H4 (cell line): ENCODE data around the gene UBL4A. TPM values are rescaled to one million over a fixed set of nuclear protein-coding genes. Genes with fewer than 3 reads are reported as not detected.

ENCODE experiments used
- DNase-seq: peaks from one replicate; pipeline ENCODE4 v3.0.0-alpha.2; 2015; ENCODE audit warnings: low spot score
- total RNA-seq: library from RNA; depleted of rRNA; stranded (reverse); fragments of >200 nt; shearing (Covaris generic); gene quantifications from 2 replicates; pipeline ENCODE4 v1.2.3, GENCODE V29; 2014; rRNA removed

Gene UBL4A
- total RNA-seq, result 55.5 and 94.8 TPM in 2 replicates

DNA sequence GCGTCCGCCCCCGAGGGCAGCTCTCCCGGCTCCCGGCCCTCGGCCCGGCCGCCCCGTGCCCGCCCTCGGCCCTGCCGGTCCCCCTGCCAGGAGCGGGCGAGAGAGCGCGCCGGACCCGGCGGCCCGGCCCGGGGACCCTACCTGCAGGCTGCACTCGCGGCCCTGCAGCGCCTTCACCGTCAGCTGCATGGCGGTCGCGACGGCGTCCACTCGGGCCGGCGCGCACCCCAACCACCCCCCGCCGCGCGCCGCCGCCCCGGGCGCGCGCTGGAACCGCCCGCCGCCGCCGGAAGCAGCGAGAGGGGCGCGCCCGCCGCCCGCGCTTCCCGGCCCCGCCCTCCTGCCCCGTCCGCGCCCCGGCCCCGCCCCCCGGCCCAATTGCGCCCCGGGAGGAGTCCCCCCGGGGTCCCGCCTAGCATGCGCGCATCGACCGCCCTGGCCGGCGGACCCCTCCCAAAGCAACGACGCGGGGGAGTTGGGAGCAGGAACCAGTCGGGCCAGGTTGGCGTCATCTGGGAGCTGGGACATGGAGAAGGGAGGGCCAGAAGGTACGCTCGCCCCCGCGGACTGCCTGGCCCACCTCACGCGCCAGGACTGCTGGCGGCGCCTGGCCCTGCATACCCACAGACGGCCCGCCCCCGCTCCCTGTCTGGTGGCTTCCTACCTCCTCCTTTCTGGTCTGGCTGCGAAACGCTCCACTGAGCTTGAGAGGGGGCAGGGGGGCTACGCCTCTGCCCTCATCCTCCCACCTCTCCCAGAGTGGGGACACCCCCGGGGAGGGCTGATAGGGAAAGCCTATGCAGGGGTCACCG is at the start of gene UBL4A:
Gene UBL4A (minus strand): TSS at position 220 of the 812 bp plus-strand sequence. CDS start 31 bp downstream, at position 189.
- peak; percentile 50 for DNase-seq

- DNase-seq, result peak; percentile 4
Observed at GRCh38 chrX:154535892-154536291, 49.5 kb upstream of the UBL4A start.

DNA sequence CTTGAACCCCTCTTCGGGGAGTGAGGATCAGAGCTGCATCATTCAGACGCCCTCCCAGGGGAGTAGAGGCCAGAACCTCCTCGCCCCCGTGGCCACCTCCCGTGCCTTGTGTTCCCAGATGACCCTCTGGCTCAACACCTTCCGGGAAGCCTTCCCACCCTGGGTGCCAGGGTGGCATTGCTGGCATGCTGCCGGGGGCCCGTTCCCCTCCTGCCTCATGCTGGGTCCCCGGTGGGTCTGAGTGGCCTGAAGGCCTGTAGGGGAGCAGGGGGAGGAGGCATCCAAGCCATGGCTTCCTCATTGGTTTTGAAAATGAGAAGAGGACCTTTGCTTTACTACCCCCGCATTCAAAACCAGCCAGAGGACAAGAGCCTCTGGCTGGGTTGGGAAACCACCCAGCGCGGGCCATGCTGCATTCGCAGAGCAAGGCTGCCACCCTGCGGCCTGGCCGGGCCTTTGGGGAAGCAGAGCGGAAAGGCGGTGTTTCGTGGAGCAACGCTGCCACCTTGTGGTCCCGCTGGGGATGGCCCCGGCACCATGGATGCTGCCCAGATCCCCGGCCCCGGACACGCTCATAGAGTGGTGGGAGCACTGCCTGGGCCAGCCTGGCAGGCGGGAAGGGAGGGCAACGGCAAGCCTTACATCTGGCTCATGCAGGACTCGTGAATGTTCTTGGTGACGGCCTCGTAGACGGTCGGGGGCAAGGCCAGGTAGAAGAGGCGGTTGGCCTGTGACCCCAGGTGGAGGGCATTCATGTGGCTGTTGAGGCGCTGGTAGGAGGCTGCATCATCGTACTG is 48.3 kb upstream of the UBL4A start:
- peak; percentile 76 for DNase-seq

GRCh38 chrX:154532690-154533089 is 46.3 kb upstream of the UBL4A start:
- no peak for DNase-seq

GRCh38 chrX:154531626-154532025 is 45.2 kb upstream of the UBL4A start:
- no peak for DNase-seq

DNA sequence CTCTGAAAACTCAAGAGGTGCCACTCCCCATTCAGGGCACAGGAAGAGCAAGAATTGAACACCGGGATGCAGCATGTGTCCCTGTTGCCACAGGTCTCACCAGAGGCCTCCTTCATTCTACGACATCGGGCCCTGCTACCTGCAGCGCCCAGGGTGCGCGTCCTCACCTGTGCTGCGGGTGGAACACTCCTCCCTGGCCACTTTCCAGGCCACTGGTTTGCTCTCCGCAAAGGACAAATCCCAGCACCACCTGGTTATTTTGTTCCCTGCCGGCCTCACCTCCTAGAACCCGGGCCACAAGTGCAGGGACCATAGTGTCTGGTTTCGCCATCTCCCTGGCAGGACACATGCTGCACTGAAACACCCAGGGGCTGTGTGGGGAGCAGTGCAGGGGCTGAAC is 43.9 kb upstream of the UBL4A start:
- no peak for DNase-seq

DNA sequence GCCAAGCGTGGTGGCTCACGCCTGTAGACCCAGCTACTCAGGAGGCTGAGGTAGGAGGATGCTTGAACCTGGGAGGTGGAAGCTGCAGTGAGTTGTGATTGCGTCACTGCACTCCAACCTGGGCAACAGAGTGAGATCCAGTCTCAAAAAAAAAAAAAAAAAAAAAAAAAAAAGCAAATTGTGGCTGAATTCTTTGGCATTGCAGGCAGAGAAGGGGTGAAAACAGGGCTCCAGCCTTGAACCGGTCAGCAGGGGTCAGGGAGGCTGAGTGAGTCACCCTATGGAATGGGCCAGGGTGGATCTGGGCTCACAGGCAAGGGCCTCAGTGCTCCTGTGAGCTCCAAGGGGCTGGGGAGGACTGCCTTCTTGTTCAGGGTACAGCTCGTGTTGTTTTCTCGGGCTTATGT is 42.8 kb upstream of the UBL4A start:
- no peak for DNase-seq

DNA sequence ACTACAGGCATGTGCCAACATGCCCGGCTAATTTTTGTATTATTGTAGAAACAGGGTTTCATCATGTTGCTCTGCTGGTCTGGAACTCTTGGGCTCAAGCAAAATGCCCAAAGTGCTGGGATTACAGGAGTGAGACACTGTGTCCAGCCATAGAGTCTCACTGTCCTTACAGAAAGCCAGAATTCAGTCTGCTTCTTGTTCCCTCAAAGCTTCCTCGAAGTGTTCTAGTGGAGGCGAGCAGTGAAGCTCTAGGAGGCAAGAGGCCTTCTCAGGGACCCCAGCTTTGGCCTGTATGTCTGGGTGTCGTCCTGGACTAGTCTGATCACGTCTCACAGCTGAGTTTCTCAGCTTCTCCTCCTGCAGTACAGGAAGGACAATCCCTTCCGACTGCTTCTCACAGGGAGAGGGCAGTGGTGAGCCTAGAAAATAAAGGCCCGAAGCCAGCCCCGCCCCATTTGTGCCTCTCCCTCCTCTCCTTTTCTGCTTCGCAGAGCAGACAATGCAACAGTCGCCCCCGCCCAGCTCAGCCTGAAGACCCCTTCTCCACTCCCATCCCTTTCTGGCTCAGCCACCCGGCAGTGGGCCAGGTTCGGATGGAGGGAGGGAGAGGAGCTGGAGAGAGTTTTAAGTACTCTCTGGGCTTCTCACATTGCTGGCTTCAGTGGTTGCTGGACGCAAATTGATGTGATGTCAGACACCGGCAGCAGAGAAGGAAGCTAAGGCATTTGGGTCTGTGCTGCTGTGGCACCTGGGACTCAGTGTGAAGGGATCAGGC is 40.7 kb upstream of the UBL4A start:
- peak; percentile 79 for DNase-seq

- no peak for DNase-seq
Observed at GRCh38 chrX:154525606-154526490, 39.4 kb upstream of the UBL4A start.

DNA sequence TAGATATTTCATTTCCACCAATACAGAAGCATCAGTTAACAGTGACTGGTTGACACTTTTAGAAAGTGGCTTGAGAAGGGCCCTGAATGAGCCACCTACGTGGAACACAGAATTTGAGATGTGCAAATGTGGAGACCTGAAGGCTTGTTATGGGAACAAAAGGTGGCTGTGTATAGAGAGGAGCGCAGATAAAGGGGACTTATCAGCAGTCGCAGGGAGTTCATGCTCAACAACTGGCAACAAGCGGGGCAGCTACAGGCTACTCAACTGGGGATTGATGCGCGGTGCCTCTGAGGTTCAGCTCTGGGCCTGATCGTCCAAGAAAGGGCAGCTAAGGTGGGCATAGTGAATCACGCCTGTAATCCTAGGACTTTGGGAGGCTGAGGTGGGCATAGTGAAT is 33.0 kb upstream of the UBL4A start:
- DNase-seq, result no peak

DNA sequence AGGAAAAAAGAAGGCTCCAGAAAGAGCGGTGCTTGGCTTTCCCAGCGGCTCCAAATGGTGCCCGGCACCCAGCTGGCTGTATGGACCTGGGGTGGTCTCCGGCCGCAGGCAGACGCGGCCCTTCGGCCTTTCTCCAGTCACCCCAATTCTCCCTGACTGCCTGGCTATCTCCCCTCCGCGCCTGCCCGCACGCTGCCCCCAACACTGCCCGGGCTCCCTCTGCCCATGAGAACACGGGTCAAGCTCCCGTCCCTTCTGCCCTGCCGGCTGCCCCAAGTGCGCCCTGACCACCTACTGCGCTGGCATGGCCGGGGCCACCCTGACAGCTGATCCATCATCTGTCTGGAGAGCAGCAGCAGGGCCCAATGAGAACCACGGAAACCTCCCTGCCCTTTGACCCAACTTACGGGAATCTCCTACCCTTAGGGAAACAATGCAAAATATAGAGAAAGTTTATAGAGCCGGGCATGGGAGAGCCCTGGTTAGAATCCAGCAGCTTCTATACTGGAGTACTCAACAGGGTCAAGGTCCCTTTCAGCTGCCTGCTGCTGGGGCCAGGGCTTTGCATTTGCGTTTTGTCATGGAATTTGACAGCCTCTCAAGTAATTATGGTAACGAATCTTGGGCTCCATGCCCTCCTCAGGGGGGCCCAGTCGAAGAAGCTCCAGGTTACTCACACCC is 30.8 kb upstream of the UBL4A start:
- no peak for DNase-seq

DNA sequence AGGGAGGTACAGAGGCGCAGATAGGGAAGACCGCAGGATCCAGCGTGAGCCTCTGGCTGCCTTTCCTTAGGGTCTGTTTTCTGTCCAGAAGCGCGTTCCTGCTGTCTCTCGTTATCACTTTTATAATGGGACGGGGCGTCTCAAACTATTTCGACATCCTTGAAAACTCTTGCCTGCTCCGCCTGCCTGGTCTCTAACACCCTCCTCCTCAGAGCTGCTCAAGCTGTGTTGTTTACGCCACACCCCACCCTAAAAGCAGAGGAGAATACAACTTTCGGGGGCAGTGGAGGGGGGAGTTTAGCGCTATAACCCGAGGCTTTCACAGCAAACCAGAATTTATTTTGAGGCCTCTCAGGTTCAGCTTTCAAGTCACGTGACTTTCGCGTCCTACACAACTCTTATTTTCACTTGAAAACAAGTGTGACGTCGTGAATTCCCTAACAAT is 30.3 kb upstream of the UBL4A start:
- no peak for DNase-seq

DNA sequence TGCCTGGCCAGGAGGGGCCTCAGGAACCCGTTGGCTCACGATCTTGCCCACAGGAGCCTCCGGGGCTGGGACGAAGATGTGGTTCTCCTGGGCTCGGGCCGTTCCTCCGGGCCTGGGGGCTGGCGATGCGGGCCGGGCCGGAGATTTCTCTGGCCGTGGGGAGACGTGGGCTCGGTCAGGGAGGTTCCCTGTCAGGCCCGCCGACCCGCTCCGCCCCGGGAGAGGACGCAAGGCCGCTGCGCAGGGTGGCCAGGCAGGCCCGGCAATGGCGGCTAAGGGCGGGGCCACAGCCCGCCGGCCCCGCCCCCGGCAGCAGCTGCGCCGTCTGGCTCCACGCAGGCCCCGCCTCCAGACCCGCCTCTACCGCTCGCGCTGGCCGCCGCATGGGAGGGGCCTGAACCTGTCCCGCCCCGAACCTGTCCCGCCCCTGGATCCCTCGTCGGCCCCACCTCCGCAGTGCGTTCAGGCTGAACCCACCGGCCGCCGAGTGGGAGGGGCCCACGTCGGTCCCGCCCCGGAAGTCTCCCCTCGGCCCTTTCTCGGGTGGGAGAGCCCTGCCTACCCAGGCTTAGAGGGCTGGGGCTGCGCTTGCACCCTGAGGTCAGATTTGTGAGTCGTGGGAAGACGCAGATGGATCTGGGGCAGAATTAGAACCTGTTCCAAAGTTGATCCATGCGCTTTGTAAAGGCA is 29.7 kb upstream of the UBL4A start, which contains the start of gene FAM3A:
Gene FAM3A (minus strand): TSS at position 267 of the 690 bp plus-strand sequence. CDS start 460 bp downstream, outside the sequence.
- peak; percentile 63 for DNase-seq

- no peak for DNase-seq
Observed at GRCh38 chrX:154515090-154515965, 28.9 kb upstream of the UBL4A start.

DNA sequence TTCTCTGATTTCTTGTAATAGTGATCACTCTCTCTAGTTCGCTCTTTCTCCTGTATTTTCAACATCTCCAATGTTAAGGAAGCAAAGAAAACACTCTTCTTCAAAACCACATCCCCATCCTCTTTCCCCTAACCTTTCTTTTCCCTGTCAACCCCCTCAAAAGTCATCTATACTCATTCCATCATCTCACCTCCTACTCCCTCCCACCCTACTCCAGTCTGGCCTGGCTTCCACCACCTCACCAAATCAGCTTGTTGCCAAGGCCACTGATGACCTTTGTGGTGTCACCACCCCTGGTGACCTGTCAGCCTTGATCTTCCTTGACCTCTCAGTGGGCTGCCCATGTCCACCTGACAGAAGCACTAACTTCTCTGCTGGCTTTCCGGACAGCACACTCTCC is 27.3 kb upstream of the UBL4A start:
- DNase-seq, result no peak

DNA sequence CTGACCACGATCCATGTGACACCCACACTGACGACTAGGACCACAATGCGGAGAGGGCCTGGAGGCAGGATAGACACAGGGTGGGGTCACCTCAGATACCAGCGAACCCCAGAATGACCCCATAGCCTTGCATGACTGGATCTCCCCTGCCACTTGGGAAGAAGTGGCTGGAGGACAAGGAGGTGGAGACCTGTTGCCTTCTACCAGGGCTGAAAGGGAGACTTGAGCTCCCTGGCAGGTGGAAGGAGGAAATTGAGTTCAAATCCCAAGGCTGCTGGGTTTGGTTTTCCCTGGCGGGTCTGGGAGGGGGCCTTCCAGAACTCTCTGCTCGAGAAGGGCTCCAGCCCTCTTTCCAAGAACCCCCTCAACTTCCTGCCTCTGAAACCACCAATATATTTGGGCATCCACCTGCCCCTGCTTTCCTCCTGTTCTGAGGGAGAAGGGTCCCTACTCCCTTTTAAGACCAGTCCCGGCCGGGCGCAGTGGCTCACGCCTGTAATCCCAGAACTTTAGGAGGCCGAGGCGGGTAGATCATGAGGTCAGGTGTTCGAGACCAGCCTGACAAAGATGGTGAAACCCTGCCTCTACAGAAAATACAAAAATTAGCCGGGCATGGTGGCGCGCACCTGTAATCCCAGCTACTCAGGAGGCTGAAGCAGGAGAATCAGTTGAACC is 26.6 kb upstream of the UBL4A start:
- no peak for DNase-seq

GRCh38 chrX:154511761-154512160 is 25.3 kb upstream of the UBL4A start:
- no peak for DNase-seq

DNA sequence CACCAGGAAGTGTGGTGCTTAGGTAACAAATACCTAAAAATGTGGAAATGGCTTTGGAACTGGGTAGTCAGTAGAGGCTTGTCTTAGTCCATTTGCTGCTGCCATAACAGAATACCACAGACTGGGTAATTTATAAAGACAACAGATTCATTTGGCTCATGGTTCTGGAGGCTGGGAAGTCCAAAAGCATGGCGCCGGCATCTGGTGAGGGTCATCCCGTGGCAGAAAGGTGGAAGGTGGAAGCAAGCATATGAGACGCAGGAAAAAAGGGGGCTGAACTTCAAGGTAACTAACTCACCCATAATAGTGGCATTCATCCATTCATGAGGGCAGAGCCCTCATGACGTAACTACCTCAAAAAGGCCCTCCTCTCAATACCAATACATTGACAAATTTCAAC is 23.0 kb upstream of the UBL4A start:
- no peak for DNase-seq
